Measurements from ENCODE around the gene CNOT11.
"Not testable (repeated sequence)": the region's sequence is repeated elsewhere in the genome, so short reads cannot be mapped to it uniquely, and the experiment has no call there.

- not testable (repeated sequence) for TF ChIP-seq CTCF (conservative IDR thresholded peaks at IDR 0.05); ZFX (IDR thresholded peaks at IDR 0.05)
These were observed 12.9 kb upstream of the CNOT11 start for GRCh38 chr2:101239760-101240118.
